Measurements from ENCODE around the gene MIOS. TPM values are rescaled to one million over a fixed set of nuclear protein-coding genes. Genes with fewer than 3 reads are reported as not detected.

Gene MIOS
- polyA plus RNA-seq, 1 donor (not counting 4 experiments of a cell fraction or from before 2014, with no cell fraction given), result 29.2 TPM

- dilution Hi-C loops (cut with MboI; ENCODE audit: extremely low pct_ligation_motif_present, low sequenced_read_pairs), result no loop called here
- peaks cover 0 to 9% of the 10 kb centered on the region in 2 experiments for H3K36me3 ChIP-seq (ENCODE audit: control insufficient read depth in 2 of 2, extremely low read depth in 1 of 2, insufficient read depth in 2 of 2, low read length in 2 of 2)
- DNase-seq (ENCODE audit: low read depth, low spot score) (no peak), FAIRE-seq (no peak)
- no peak overlapping the region for H3K27ac ChIP-seq (ENCODE audit: control insufficient read depth, insufficient read depth, low read length)
- H3K4me2 ChIP-seq (ENCODE audit: control insufficient read depth, extremely low read depth, insufficient read depth, low read depth, low read length), result no peak overlapping the region
- H3K4me3 ChIP-seq (ENCODE audit: control insufficient read depth in 2 of 3, extremely low read depth in 1 of 3, insufficient read depth in 2 of 3, low read depth in 1 of 3, low read length in 3 of 3), result no peak overlapping the region
- H3K79me2 ChIP-seq (ENCODE audit: control insufficient read depth, insufficient read depth, low read length), result peaks cover 9% of the 10 kb centered on the region
- no peaks in the 10 kb centered on the region for H3K27me3 ChIP-seq (ENCODE audit: control insufficient read depth, extremely low read depth, insufficient read depth, low read length)
- H2AFZ ChIP-seq (ENCODE audit: control insufficient read depth, low read length), result no peak overlapping the region
- no peak for TF ChIP-seq CTCF (optimal IDR thresholded peaks at IDR 0.05 in 1 of 3, IDR thresholded peaks at IDR 0.05 in 1 of 3, conservative IDR thresholded peaks at IDR 0.05 in 1 of 3; ENCODE audit: extremely low read depth in 1 of 3, insufficient read depth in 2 of 3, low read length in 3 of 3)
- TF ChIP-seq EZH2 (IDR thresholded peaks at IDR 0.05; ENCODE audit: low read length), result no peak
- H4K20me1 ChIP-seq (ENCODE audit: control insufficient read depth, extremely low read depth, insufficient read depth, low read length), result no peaks in the 10 kb centered on the region
- H3K4me1 ChIP-seq (ENCODE audit: control insufficient read depth, extremely low read depth, insufficient read depth, low read length), result peaks cover 6% of the 10 kb centered on the region
- H3K9me1 ChIP-seq (ENCODE audit: control insufficient read depth, extremely low read depth, insufficient read depth, low read length), result peaks cover 4% of the 10 kb centered on the region
- H3K9me3 ChIP-seq (ENCODE audit: control insufficient read depth, low read depth, low read length), result no peaks in the 10 kb centered on the region
- no peak overlapping the region for H3K9ac ChIP-seq (ENCODE audit: control insufficient read depth, extremely low read depth, insufficient read depth, low read length)
These were observed 11.2 kb downstream of the MIOS start for GRCh38 chr7:7577888-7578287.

- H3K9me3 ChIP-seq (ENCODE audit: control insufficient read depth, low read depth, low read length), result no peaks in the 10 kb centered on the region
- no peaks in the 10 kb centered on the region for H3K27me3 ChIP-seq (ENCODE audit: control insufficient read depth, extremely low read depth, insufficient read depth, low read length)
- no peak overlapping the region for H3K9ac ChIP-seq (ENCODE audit: control insufficient read depth, extremely low read depth, insufficient read depth, low read length)
- no peaks in the 10 kb centered on the region for H3K36me3 ChIP-seq (ENCODE audit: control insufficient read depth in 2 of 2, extremely low read depth in 1 of 2, insufficient read depth in 2 of 2, low read length in 2 of 2)
- no peak overlapping the region for H2AFZ ChIP-seq (ENCODE audit: control insufficient read depth, low read length)
- H3K79me2 ChIP-seq (ENCODE audit: control insufficient read depth, insufficient read depth, low read length), result peaks cover 4% of the 10 kb centered on the region
- dilution Hi-C loops (cut with MboI; ENCODE audit: extremely low pct_ligation_motif_present, low sequenced_read_pairs), result no loop called here
- H3K4me2 ChIP-seq (ENCODE audit: control insufficient read depth, extremely low read depth, insufficient read depth, low read depth, low read length), result no peak overlapping the region
- no peak overlapping the region for H3K27ac ChIP-seq (ENCODE audit: control insufficient read depth, insufficient read depth, low read length)
- H3K9me1 ChIP-seq (ENCODE audit: control insufficient read depth, extremely low read depth, insufficient read depth, low read length), result peaks cover 4% of the 10 kb centered on the region
- H3K4me3 ChIP-seq (ENCODE audit: control insufficient read depth in 2 of 3, extremely low read depth in 1 of 3, insufficient read depth in 2 of 3, low read depth in 1 of 3, low read length in 3 of 3), result no peak overlapping the region
- TF ChIP-seq EZH2 (IDR thresholded peaks at IDR 0.05; ENCODE audit: low read length) (no peak), CTCF (optimal IDR thresholded peaks at IDR 0.05 in 1 of 3, IDR thresholded peaks at IDR 0.05 in 1 of 3, conservative IDR thresholded peaks at IDR 0.05 in 1 of 3; ENCODE audit: extremely low read depth in 1 of 3, insufficient read depth in 2 of 3, low read length in 3 of 3) (no peak)
- no peaks in the 10 kb centered on the region for H4K20me1 ChIP-seq (ENCODE audit: control insufficient read depth, extremely low read depth, insufficient read depth, low read length)
- DNase-seq (ENCODE audit: low read depth, low spot score), result no peak
- H3K4me1 ChIP-seq (ENCODE audit: control insufficient read depth, extremely low read depth, insufficient read depth, low read length), result peaks cover 6% of the 10 kb centered on the region
- no peak for FAIRE-seq
These were observed 13.0 kb downstream of the MIOS start for GRCh38 chr7:7579638-7580037.

Measured in keratinocyte (primary cell).